ENCODE measurements around the gene CUX1. TPM values are rescaled to one million over a fixed set of nuclear protein-coding genes. Genes with fewer than 3 reads are reported as not detected.
"Not testable (repeated sequence)": the region's sequence is repeated elsewhere in the genome, so short reads cannot be mapped to it uniquely, and the experiment has no call there.

The CUX1 gene
- total RNA-seq, 1 donor = 99.1 TPM

- DNase-seq (ENCODE audit: low read depth in 2 of 3, low spot score in 2 of 3) = not testable (repeated sequence)
These were observed 19.3 kb upstream of the CUX1 start for GRCh38 chr7:101798173-101798572.

- no peak for DNase-seq (ENCODE audit: low read depth in 2 of 3, low spot score in 2 of 3)
These were observed 14.0 kb upstream of the CUX1 start for GRCh38 chr7:101803203-101804087.

- no peak for DNase-seq (ENCODE audit: low read depth in 2 of 3, low spot score in 2 of 3)
These were observed 13.1 kb upstream of the CUX1 start for GRCh38 chr7:101804088-101804963.

GRCh38 chr7:101804967-101805366, 12.5 kb upstream of the CUX1 start:
- no peak for DNase-seq (ENCODE audit: low read depth in 2 of 3, low spot score in 2 of 3)

GRCh38 chr7:101812595-101812994, 4.8 kb upstream of the CUX1 start:
- DNase-seq (ENCODE audit: low read depth in 2 of 3, low spot score in 2 of 3) = no peak

GRCh38 chr7:101813402-101814019, 3.9 kb upstream of the CUX1 start:
- DNase-seq (ENCODE audit: low read depth in 2 of 3, low spot score in 2 of 3) = no peak

GRCh38 chr7:101814081-101814990, 3.1 kb upstream of the CUX1 start:
- DNase-seq (ENCODE audit: low read depth in 2 of 3, low spot score in 2 of 3) = peak; percentile 37 to 73 (median 70)

- DNase-seq (ENCODE audit: low read depth in 2 of 3, low spot score in 2 of 3) = peak in 2 of 3 donors; percentile 70 to 73
These were observed 2.2 kb upstream of the CUX1 start for GRCh38 chr7:101814991-101815825.

- DNase-seq (ENCODE audit: low read depth in 2 of 3, low spot score in 2 of 3) = peak; percentile 46 to 87 (median 76)
These were observed 1.4 kb upstream of the CUX1 start for GRCh38 chr7:101815826-101816594.

- DNase-seq (ENCODE audit: low read depth in 2 of 3, low spot score in 2 of 3) = peak in 1 of 3 donors; percentile 22
These were observed 593 bp upstream of the CUX1 start for GRCh38 chr7:101816595-101817470.

GRCh38 chr7:101818287-101819071, 1.1 kb downstream of the CUX1 start:
- no peak for DNase-seq (ENCODE audit: low read depth in 2 of 3, low spot score in 2 of 3)

GRCh38 chr7:101819183-101819582, 1.8 kb downstream of the CUX1 start:
- DNase-seq (ENCODE audit: low read depth in 2 of 3, low spot score in 2 of 3) = no peak

GRCh38 chr7:101819913-101820522, 2.6 kb downstream of the CUX1 start:
- no peak for DNase-seq (ENCODE audit: low read depth in 2 of 3, low spot score in 2 of 3)

- no peak for DNase-seq (ENCODE audit: low read depth in 2 of 3, low spot score in 2 of 3)
These were observed 3.3 kb downstream of the CUX1 start for GRCh38 chr7:101820703-101821102.

- DNase-seq (ENCODE audit: low read depth in 2 of 3, low spot score in 2 of 3) = not testable (repeated sequence)
These were observed 5.2 kb downstream of the CUX1 start for GRCh38 chr7:101822632-101823031.

GRCh38 chr7:101823096-101823495, 5.7 kb downstream of the CUX1 start:
- DNase-seq (ENCODE audit: low read depth in 2 of 3, low spot score in 2 of 3) = no peak
